ENCODE measurements around the gene BPHL.
A peak's percentile ranks its signal among the peaks of the same experiment; 100 is the strongest.

BPHL gene

DNA sequence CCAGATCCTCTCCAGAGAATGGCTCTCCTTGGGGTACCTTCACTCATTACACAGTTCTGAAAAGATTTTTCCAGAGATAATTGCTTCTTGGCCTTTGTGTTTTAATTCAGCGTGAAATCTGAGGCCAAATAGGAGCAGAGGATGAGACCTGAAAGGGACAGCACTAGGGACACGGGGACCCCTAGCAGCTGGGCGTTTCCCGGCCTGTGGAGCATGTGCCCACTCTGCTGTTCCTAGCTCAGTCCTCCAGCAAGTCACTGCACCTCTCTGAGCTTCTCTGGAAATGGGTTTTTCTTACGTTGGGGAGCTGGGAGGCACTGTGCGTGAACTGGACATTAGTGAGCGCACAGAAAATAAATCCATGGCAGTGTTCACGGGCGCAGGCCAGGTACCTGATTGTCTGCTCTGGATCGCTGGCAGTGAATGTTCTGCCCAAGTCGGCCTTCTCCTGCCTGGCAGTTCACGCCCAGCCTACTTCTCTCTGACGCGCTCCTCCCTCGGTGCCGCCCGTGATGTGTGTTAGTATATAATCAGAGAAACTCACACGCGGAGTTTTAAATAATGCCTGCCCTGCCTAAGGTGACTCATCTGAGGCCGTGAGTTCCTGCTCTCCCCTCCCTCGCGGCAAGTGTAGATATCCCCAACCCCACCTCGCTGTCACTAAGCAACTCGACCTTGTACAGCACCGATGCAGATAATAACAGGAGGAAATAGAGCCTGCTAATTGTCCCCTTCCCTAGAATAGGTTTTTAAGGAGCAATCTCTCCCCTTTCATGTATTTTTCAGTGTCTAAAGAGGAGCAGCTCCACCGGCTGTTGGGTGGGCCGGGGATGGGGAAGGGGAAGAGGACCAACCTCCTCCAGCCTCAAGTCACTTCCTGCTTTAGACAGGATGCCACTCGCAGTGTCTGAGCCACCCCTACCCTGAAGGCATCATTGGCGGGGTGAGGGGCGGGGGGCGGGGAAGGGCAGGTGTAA lies 41.6 kb downstream of the BPHL start:
- no peak for TF ChIP-seq GATA3 (IDR thresholded peaks at IDR 0.05; ENCODE audit: low read depth, low read length)
- TF ChIP-seq GATA2 (IDR thresholded peaks at IDR 0.05; ENCODE audit: low read depth, low read length), result no peak

DNA sequence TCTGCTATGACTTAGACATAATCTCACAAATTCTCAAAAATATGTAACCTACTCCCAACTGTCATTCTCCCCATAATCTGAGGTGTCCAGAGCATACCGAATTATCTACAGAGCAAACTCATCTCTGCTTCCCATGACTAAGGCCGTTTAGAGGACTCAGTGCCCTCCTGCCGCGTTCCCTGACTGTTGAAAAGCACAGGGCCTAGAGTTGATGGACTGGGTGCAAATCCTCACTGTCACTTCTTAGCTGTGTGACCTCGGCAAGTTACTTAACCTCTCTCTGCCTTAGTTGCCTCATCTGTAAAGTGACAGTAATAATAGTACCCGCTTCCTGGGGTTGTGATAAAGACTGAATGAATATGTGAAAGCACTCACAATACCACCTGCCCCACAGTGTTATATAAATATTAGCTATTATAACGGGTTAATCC lies 43.6 kb downstream of the BPHL start:
- TF ChIP-seq GATA3 (IDR thresholded peaks at IDR 0.05; ENCODE audit: low read depth, low read length), result no peak
- no peak for TF ChIP-seq GATA2 (IDR thresholded peaks at IDR 0.05; ENCODE audit: low read depth, low read length)

DNA sequence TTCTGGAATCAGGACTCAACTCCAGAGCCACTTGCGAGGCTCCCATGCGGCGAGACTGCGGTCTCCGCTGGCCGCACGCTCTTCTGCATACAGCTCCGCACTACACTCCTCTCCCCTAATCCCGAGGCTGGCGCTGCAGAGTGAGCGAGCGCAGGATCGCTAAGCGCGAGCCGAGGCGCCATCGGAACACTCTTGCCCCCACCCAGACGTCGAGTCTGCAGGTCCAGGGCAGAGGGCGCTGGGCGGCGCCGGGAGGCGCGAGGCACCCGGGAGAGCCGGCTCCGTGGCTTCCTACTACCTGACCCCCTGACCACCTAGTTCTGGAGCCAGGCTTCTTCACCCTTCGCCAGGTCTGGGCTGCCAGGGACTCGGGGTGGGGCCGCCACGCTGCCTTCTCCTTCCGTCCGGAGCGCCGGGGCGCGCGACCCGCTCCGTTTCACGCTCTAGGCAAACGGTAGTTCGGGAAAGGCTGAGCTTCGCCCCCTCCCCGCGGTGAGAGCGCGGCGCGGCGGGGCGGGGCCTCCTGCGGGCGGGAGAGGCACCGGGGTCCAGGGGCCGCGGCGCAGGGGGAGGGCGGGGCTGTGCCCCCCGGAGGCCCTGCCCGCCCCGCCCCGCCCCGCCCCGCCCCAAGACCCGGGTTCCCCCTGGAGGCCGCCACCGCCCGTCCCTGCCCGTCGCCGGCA lies 44.2 kb downstream of the BPHL start:
- no peak for TF ChIP-seq GATA2 (IDR thresholded peaks at IDR 0.05; ENCODE audit: low read depth, low read length)
- no peak for TF ChIP-seq GATA3 (IDR thresholded peaks at IDR 0.05; ENCODE audit: low read depth, low read length)

DNA sequence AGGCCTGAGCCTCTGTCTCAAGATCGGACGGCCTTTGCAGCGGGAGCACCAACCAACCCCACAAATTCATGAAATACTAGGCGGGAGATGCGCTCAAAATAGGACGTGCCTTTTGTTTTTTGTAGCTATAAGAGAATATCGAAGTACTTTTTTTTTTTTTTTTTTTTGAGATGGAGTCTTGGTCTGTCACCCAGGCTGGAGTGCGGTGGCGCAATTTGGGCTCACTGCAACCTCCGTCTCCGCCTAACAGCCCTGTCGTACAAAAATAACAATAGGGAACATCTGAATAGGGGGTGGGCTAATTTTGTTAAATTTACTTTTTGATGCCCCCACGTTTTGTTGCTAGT lies 44.7 kb downstream of the BPHL start:
- TF ChIP-seq GATA2 (IDR thresholded peaks at IDR 0.05; ENCODE audit: low read depth, low read length) (no peak), GATA3 (IDR thresholded peaks at IDR 0.05; ENCODE audit: low read depth, low read length) (no peak)

DNA sequence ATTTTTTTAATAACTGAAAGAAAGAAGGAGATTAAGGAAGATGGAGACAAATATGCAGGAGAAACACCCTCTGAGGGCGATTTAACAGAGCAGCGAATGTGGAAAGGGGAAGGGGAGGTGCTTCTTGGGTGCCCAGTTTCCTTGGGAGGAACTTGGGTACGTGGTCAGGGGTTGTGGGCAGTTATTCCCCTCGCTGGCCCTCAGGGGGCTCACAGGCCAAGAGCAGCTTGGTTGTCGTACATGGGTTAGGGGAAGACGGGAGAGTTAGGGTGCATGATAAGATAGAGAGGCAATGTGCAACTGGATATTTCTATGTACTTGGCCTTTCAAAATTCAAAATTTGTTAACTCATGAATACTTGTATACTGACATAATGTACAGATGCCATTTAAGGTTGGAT lies 45.9 kb downstream of the BPHL start:
- TF ChIP-seq GATA3 (IDR thresholded peaks at IDR 0.05; ENCODE audit: low read depth, low read length), result no peak
- TF ChIP-seq GATA2 (IDR thresholded peaks at IDR 0.05; ENCODE audit: low read depth, low read length), result no peak

DNA sequence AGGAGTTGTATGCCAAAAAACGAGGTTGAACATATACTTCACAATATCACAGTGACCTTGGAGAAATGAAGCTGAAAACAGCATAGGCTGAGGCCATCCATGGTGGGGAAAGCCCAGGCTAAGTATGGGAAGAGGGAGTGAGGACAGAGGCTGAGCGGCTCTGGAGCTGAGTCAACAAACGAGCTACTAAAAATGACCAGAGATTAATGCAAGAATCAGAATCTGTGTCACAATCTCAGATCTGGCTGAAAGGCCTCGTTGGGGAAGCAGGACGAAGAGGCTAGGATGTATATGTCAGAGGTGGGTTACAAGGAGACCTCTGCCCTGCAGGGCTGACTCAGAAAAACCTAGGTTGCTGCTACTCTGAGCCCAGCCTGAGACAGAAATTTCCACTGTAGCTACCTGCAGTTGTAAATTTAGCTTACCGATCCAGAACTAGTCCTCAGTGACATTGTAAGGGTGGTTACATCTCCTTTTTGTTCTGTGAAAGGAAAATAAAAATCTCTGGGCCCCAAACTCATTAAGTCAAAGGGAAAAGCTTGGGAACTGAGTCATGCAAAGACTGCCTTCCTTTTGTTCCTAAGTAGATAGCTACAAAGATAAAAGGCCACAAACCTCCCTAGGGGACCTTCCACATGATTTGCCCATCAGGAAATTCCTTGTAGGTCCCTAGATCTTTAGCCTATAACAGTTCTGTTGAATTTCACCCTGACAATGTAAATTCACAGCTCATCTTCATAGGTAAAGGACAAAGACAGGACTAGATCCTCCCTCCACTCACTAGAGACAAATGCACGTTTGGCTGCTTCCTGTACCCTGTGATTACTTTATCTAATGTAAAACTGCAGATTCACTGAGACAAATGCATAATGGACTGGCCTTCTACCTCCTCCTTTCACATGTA lies 47.4 kb downstream of the BPHL start:
- no peak for TF ChIP-seq GATA3 (IDR thresholded peaks at IDR 0.05; ENCODE audit: low read depth, low read length)
- no peak for TF ChIP-seq GATA2 (IDR thresholded peaks at IDR 0.05; ENCODE audit: low read depth, low read length)

DNA sequence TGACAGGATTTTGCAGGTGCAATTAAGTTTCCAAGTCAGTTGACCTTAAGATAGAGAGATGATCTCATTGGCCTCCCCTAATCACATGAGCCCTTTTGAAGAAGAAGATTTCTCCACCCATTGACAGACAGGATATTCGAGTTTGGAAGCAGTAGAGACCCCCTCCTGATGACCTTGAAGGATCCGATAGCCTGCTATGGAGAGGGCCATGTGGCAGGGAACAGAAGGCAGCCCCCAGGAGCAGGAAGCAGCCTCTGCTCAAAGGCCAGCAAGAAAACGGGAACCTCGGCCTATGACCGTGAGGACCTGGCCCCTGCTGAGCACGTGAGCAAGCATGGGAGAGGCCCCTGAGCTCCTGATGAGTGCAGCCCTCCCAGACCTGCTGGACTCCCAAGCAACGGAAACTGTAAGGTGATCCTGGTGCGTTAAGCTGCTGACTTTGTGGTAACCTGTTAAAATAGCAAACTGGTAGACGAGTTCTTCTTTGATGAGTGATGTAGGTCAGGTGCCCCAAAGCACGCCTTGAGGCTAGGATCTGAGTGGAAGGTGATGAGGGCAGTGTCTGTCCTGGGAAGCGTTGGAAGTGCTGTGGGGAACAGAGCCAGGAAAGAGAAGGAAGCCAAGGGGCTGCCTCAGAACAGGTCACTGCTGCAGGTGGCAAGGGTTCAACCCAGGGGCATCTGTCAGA lies 57.3 kb downstream of the BPHL start:
- no peak for TF ChIP-seq GATA2 (IDR thresholded peaks at IDR 0.05; ENCODE audit: low read depth, low read length)
- TF ChIP-seq GATA3 (IDR thresholded peaks at IDR 0.05; ENCODE audit: low read depth, low read length), result no peak

DNA sequence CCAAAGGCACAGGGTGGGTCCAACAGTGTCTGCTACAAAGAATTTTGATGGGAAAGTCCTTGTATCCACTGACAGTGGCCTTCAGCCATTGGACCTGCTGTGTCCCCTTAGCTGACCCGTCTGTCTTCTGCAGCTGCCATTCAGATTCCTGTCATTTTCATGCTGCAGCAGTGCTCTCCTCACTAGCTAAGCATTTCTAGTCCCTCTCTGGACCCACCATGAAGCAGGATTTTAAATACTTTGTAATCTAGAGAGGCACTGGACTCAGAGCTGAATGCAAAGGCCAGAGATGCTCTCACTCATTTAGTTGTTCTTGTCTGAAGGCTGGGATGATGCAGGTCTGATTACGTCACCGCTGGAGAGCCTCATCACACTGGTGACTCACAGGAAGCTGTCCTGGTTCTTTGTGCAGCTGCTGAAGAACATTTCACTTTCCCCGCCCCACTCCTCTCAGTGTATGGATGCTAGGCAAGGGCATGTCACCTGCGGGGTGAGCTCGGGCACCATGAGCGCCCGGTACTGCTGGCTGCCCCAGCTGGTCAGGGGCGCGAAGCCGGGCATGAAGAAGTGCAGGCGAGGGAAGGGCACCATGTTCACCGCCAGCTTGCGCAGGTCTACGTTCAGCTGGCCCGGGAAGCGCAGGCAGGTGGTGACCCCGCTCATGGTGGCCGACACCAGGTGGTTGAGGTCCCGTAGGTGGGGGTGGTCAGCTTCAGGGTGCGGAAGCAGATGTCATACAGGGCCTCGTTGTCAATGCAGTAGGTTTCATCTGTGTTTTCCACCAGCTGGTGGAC lies 58.2 kb downstream of the BPHL start:
- no peak for TF ChIP-seq GATA2 (IDR thresholded peaks at IDR 0.05; ENCODE audit: low read depth, low read length)
- TF ChIP-seq GATA3 (IDR thresholded peaks at IDR 0.05; ENCODE audit: low read depth, low read length), result no peak

DNA sequence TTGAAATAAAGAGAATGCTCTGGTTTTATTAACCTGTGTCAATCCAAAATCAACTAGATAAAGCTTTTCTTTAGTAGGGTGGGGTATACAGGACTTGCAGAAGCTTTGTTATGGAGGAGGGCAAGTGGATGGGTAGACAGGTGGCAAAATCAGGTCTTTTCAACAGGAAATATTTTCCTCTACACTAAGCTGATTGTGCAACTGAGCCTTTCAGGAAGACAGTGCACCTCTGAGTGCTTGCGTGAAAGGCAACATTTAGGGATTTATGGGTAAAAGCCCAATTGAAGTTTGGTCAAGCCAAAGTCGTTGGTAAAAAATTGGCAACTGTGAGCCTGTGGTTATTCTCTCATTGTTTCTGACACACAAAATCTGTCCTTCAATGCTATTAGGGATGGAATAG lies 62.6 kb downstream of the BPHL start:
- TF ChIP-seq GATA2 (IDR thresholded peaks at IDR 0.05; ENCODE audit: low read depth, low read length), result no peak
- no peak for TF ChIP-seq GATA3 (IDR thresholded peaks at IDR 0.05; ENCODE audit: low read depth, low read length)

DNA sequence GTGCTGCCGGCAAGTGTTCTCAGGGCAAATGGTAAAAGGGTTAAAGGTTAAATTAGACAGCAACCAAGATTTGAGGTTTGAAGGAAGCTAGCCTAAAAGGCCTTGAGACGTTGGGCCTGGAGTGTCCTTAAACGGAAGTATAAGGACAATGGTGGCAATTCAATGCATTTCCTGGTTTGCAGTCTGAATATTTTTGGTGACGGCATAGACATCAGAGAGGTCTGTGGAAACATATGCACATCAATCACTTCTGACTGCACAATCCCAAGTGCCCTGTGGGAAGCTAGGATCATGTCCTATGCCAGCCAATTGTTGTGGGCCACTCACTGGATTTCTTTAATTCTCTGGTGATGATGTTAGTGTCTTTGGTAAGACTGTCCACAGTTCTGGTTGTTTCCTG lies 64.6 kb downstream of the BPHL start:
- TF ChIP-seq GATA3 (IDR thresholded peaks at IDR 0.05; ENCODE audit: low read depth, low read length) (no peak), GATA2 (IDR thresholded peaks at IDR 0.05; ENCODE audit: low read depth, low read length) (no peak)

DNA sequence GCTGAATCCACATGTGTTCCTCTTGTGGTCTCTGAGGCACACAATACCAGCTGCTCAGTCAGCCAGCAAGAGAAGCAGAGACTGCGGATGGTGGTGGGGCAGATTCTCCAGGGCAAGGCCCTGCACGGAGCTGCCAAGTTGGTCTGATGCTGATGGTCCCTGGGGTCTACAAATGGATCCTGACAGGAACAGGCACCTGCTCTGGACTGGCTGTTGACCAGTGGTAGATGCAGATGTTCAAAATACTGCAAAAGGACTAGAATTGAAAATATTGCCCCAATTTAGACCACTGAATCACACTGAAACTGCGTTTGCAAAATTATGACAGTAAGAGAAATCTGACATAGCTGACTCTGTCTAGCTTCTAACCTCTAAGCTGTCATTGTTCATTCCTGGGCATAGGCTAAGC lies 68.5 kb downstream of the BPHL start:
- TF ChIP-seq GATA3 (IDR thresholded peaks at IDR 0.05; ENCODE audit: low read depth, low read length) (no peak), GATA2 (IDR thresholded peaks at IDR 0.05; ENCODE audit: low read depth, low read length) (no peak)

DNA sequence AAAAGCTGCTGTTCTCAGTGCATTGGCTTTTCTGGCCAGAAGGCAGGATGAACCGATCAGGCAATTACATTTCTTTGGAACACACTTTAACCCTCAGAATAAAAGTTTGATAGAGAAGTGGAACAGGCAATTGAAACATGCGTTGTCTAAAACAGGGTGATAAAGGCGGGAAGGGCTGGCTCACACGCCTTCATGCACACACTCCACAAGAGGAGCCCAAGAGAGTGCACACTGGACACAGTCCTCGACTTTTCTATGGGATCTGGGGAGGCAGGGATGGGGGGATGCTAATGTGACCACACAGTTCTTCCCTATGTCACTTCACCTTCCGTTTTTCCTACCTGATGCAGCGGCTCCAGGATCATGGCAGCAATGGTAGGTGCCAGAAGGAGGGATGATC lies 69.8 kb downstream of the BPHL start:
- TF ChIP-seq GATA3 (IDR thresholded peaks at IDR 0.05; ENCODE audit: low read depth, low read length), result no peak
- no peak for TF ChIP-seq GATA2 (IDR thresholded peaks at IDR 0.05; ENCODE audit: low read depth, low read length)

DNA sequence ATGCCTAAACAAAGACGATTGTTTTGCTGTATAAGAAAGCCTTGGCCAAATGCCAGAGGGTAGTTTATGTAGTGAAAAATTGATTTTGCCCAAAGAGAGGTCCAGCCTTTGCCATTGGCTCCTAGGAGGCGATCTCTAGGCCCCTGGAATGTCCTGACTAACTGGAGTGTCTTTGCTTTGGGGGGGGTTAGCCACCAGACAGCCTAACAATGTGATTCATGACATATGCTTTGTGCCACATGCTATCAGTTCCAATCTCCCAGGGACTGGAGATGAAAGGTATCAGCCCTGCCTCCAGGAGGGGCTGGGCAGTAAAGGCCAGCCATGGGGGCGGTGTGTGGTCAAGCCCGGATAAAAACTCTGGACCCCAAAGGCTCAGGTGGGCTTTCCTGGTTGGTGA lies 71.5 kb downstream of the BPHL start:
- TF ChIP-seq GATA2 (IDR thresholded peaks at IDR 0.05; ENCODE audit: low read depth, low read length) (peak; percentile 17; the same call in 1 of the 2 replicates), GATA3 (IDR thresholded peaks at IDR 0.05; ENCODE audit: low read depth, low read length) (no peak)
